Mucosa of descending colon (tissue), 3 donors: Measurements from ENCODE around the gene CELF2. TPM values are rescaled to one million over a fixed set of nuclear protein-coding genes. Genes with fewer than 3 reads are reported as not detected.

ENCODE experiments used
- ATAC-seq: fragments of 200-7000 bp; cut with Tn5 transposase; one replicate; pipeline ENCODE4 v1.9.1; 2020; ENCODE audit warnings: mild to moderate bottlenecking, moderate library complexity
- DNase-seq, 3 donors: peaks; one replicate each; pipeline ENCODE4 v3.0.0-alpha.2; 2020
- H3K36me3 ChIP-seq: fragments of 200-600 bp; one replicate; pipeline ENCODE4 v1.8.0; 2021; ENCODE audit warnings: low read depth, mild to moderate bottlenecking
- H3K4me1 ChIP-seq: fragments of 200-600 bp; one replicate; pipeline ENCODE4 v1.8.0; 2021; ENCODE audit warnings: low read depth, mild to moderate bottlenecking
- H3K4me3 ChIP-seq: fragments of 200-600 bp; one replicate; pipeline ENCODE4 v1.8.0; 2021; ENCODE audit warnings: mild to moderate bottlenecking
- H3K9me3 ChIP-seq: fragments of 200-600 bp; one replicate; pipeline ENCODE4 v1.8.0; 2021; ENCODE audit warnings: mild to moderate bottlenecking
- intact Hi-C, 2 donors: fragments of 100-400 bp; cut with DNase I in 1 of 2; cut with micrococcal nuclease in 1 of 2; formaldehyde crosslinking; loops; one replicate each; pipeline versions ENCODE4 v1.11.0 to v1.11.1; 2022; cut with DNase I, micrococcal nuclease
- total RNA-seq, 3 donors: library from RNA; stranded (reverse); fragmentation: NEBNext Ultra II Directional in 2 of 3; extraction: Animal tissue kit (Norgen Biotek cat#: 25700) in 2 of 3; gene quantifications; one replicate each; pipeline versions ENCODE4 v1.2.1 to v1.2.4, GENCODE V29; 2021 to 2023
- TF ChIP-seq, protein P1 (sequence below): fragments of 200-600 bp; IDR thresholded peaks from one replicate; pipeline ENCODE4 v1.8.0; 2022; ENCODE audit warnings: antibody characterized with exemption, mild to moderate bottlenecking
- donor health status: DM: no; HTN: no; CAD: no; lungs with moderate emphysema.
- donor health status: DM: no; HTN: no; CAD: no.
- donor health status: DM: no; HTN: yes; CAD: no.

CELF2 gene
- total RNA-seq, 3 donors from 2014 or later, result 31.4 to 56.5 (median 36.1) TPM

DNA sequence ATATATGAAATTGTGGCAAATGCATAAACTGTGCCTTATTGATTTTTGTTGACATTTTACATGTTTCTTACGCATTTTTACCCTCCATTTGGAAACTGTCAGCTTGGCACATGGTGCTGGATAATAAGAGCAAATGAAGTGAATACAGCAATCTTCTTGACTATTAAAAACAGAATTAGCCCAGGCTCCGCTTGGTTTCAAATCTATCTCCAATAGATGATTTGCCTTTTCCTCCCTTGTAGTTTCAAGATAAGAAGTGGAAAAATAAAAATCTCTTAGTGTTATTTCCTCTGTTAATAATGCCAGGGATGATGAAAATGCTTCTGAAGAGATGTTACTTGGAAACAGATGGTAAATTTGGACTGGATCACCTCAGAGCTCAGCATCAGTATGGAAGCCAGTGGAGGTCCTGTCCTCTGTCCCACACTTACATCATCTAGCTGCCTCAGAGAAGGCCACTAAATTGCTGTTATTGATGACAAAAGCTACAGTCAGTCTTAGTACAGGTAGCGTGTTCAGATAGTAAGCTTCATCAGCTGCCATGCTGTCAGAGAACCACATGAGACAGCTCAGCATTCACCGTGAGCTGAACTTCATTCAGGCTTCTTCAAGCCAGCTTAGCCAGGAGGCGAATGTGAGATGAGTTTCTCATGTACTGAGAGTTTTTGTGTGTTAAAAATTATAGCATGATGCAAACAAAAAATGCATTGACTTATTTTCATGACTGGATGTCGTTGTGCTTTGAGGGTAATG lies 246.8 kb downstream of the CELF2 start:
- Histone ChIP-seq H3K4me3 (no peak overlapping the region), H3K4me1 (no peaks in the 10 kb centered on the region), H3K36me3 (no peaks in the 10 kb centered on the region), H3K9me3 (no peaks in the 10 kb centered on the region)
- intact Hi-C loops, result no loop called here
- TF ChIP-seq, protein P1, sequence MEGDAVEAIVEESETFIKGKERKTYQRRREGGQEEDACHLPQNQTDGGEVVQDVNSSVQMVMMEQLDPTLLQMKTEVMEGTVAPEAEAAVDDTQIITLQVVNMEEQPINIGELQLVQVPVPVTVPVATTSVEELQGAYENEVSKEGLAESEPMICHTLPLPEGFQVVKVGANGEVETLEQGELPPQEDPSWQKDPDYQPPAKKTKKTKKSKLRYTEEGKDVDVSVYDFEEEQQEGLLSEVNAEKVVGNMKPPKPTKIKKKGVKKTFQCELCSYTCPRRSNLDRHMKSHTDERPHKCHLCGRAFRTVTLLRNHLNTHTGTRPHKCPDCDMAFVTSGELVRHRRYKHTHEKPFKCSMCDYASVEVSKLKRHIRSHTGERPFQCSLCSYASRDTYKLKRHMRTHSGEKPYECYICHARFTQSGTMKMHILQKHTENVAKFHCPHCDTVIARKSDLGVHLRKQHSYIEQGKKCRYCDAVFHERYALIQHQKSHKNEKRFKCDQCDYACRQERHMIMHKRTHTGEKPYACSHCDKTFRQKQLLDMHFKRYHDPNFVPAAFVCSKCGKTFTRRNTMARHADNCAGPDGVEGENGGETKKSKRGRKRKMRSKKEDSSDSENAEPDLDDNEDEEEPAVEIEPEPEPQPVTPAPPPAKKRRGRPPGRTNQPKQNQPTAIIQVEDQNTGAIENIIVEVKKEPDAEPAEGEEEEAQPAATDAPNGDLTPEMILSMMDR, result no peak
- DNase-seq, result no peak
- no peak for ATAC-seq

DNA sequence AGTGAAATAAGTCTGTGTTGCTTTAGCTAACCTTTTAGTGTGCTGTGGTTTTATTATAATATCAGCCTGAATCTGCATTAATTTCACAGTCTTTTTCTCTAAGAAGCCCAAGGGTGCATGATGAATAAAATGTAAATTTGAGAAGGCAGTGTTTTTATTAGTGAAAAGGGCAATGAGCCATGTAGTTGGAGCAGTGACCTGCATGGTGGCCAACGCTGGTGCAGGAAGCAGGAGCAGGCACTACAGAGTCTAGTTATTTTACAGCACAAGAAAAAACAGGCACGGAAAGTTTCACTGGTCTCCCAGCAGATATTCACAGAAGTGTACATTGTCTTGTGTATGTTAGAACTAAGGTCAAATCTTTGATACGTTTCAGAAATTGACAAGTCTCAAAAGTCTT lies 247.8 kb downstream of the CELF2 start:
- intact Hi-C loops, result no loop called here
- H3K4me3 ChIP-seq, result no peak overlapping the region
- TF ChIP-seq, protein P1, result no peak
- H3K4me1 ChIP-seq, result no peaks in the 10 kb centered on the region
- ATAC-seq (no peak), DNase-seq (no peak)
- no peaks in the 10 kb centered on the region for H3K9me3 ChIP-seq
- no peaks in the 10 kb centered on the region for H3K36me3 ChIP-seq

DNA sequence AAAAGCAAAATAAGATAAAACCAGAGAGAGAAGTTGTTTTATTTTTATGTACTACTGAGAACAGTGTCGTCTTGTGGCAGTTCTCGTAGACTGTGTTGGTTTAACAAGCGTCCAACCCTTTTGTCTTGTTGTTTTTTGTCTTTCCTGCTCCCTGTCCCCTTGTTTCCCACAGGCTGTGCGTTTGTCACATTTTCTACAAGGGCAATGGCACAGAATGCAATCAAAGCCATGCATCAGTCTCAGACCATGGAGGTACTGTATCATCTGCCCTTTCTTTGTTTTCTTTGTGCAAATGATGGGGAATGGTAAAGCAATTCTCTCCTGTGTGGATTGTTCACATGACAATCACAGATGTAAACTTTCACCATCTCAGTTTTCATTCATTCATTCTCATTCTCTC lies 248.8 kb downstream of the CELF2 start:
- TF ChIP-seq, protein P1, result no peak
- ATAC-seq (no peak), DNase-seq (no peak)
- Histone ChIP-seq H3K36me3 (no peaks in the 10 kb centered on the region), H3K4me1 (no peaks in the 10 kb centered on the region), H3K4me3 (no peak overlapping the region), H3K9me3 (no peaks in the 10 kb centered on the region)
- intact Hi-C loops, result no loop called here

DNA sequence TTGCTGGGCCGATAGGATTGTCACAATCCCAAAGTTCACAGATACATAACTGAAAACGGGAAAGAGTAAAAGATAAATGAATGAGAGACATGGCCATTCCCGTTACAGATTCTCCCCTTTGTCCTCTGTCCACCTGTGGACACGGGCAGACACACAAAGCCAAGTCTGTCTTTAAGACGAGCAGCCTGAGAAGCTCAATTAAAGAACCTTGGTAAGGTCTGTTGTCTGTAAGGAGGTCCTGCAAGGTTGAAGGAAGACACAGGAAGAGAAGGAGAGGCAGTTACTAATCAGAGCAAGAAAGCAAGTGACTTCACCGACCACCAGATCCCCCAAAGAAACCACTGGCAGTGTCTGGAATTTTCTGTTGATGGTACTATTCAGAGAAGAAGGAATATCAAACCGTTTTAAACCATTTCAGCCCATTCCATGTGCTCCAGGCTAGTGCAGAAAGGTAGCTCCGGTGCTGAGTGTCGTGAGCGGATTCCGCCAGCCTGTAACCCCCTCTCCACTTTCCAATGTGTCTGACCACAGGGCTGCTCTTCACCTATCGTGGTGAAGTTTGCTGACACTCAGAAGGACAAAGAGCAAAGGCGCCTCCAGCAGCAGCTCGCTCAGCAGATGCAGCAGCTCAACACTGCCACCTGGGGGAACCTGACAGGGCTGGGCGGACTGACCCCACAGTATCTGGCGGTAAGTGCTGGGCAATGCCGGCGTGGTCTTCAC lies 252.6 kb downstream of the CELF2 start:
- peak; percentile 72 to 83 (median 77) for DNase-seq
- Histone ChIP-seq H3K36me3 (no peaks in the 10 kb centered on the region), H3K9me3 (no peaks in the 10 kb centered on the region), H3K4me3 (no peak overlapping the region), H3K4me1 (no peaks in the 10 kb centered on the region)
- ATAC-seq, result peak; percentile 88
- intact Hi-C loops, result no loop called here
- TF ChIP-seq, protein P1, result peak; percentile 48

DNA sequence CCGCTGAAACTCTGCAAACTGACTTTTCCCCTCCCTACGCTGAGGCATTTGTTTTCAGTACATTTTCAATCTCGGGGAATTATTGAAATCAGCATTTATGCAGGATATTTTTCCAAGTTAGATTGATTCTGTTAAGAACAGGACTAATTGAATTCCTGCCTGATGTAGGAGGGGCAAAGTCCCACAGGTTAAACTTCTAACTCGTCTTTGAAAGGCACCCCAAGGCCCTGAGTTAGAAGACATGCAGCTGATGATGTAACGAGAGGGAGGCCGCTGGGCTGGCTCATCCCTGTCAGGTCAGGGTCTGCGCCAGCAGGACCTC lies 253.1 kb downstream of the CELF2 start:
- intact Hi-C loops, result no loop called here
- no peaks in the 10 kb centered on the region for H3K4me1 ChIP-seq
- H3K36me3 ChIP-seq, result no peaks in the 10 kb centered on the region
- ATAC-seq (no peak), DNase-seq (no peak)
- no peaks in the 10 kb centered on the region for H3K9me3 ChIP-seq
- TF ChIP-seq, protein P1, result no peak
- no peak overlapping the region for H3K4me3 ChIP-seq
